K562 (cell line): ENCODE results near the gene GAB2. TPM values are rescaled to one million over a fixed set of nuclear protein-coding genes. Genes with fewer than 3 reads are reported as not detected.

Experiments used
- ADNP ChIP-seq: fragments of 200-800 bp; sonication (Bioruptor generic); IDR thresholded peaks from 2 replicates; pipeline ENCODE4 v1.6.1; 2016; ENCODE audit warnings: missing genetic modification characterization, missing compliant biosample characterization
- JUNB ChIP-seq: fragments of 450-650 bp; formaldehyde crosslinking; conservative IDR thresholded peaks from 2 replicates; pipeline ENCODE4 v1.4.0; 2020; ENCODE audit warnings: mild to moderate bottlenecking
- POLR2A ChIP-seq: fragments of 450-650 bp; conservative IDR thresholded peaks from 2 replicates; pipeline ENCODE4 v1.6.1; 2016
- RREB1 ChIP-seq: fragments of 250-450 bp; sonication (Bioruptor Pico); IDR thresholded peaks from 2 replicates; pipeline ENCODE4 v1.4.0; 2020
- TCFL5 ChIP-seq: fragments of 250-450 bp; sonication (Bioruptor Pico); conservative IDR thresholded peaks from 2 replicates; pipeline ENCODE4 v1.6.1; 2021; ENCODE audit warnings: mild to moderate bottlenecking, moderate library complexity, matching md5 sums
- U2AF2 ChIP-seq: fragments of 200-400 bp; formaldehyde crosslinking; optimal IDR thresholded peaks from 2 replicates; pipeline ENCODE3; 2017; ENCODE audit warnings: low read depth, mild to moderate bottlenecking, low read length
- ZMIZ1 ChIP-seq, 2 experiments: fragments of 150-350 bp in 1 of 2; IDR thresholded peaks; 2 replicates each; pipeline ENCODE4 v1.6.1; 2012 to 2016; ENCODE audit warnings: low read depth in 2 of 2, low read length in 2 of 2, mild to moderate bottlenecking in 1 of 2, moderate library complexity in 1 of 2
- ZNF140 ChIP-seq: fragments of 250-450 bp; sonication (Bioruptor Pico); IDR thresholded peaks from 2 replicates; pipeline ENCODE4 v1.8.0; 2021; ENCODE audit warnings: moderate library complexity, mild to moderate bottlenecking, inconsistent platforms
- ZNF561 ChIP-seq: fragments of 450-650 bp; formaldehyde crosslinking; conservative IDR thresholded peaks from 2 replicates; pipeline ENCODE4 v1.4.0; 2020; ENCODE audit warnings: mild to moderate bottlenecking, moderate library complexity
- ZNF655 ChIP-seq: fragments of 250-450 bp; sonication (Bioruptor Pico); IDR thresholded peaks from 2 replicates; pipeline ENCODE4 v1.5.0; 2021
- polyA plus RNA-seq, 8 experiments: library from polyadenylated mRNA; depleted of rRNA in 4 of 8; stranded (reverse) in 5 of 8; unstranded in 3 of 8; fragments of >200 nt; fragmentation: Nextera tagmentation in 2 of 8; fragmentation: Illumina TruSeq in 1 of 8; extraction: Ambion mirVana in 2 of 8; extraction: Trizol in 1 of 8; gene quantifications; 2 replicates each; pipeline versions ENCODE4 v1.2.1 to v1.2.3, GENCODE V29; 2011 to 2014; ENCODE audit warnings: inconsistent platforms in 1 of 8, missing spikeins in 1 of 8
- total RNA-seq, 7 experiments: library from RNA; depleted of rRNA in 6 of 7; stranded (reverse); fragments of >200 nt in 6 of 7; fragmentation: Illumina TruSeq in 2 of 7; extraction: Trizol in 2 of 7; gene quantifications; 2 replicates each; pipeline versions ENCODE4 v1.2.1 to v1.2.3, GENCODE V29; 2011 to 2021; ENCODE audit warnings: low replicate concordance in 1 of 7
- TF ChIP-seq, protein P1 (sequence below): fragments of 200-800 bp; sonication (Bioruptor generic); IDR thresholded peaks from 2 replicates; pipeline ENCODE4 v1.6.1; 2017; ENCODE audit warnings: missing genetic modification characterization, missing compliant biosample characterization
- TF ChIP-seq, protein P2 (sequence below): fragments of 450-650 bp; formaldehyde crosslinking; IDR thresholded peaks from 2 replicates; pipeline ENCODE4 v1.4.0; 2020; ENCODE audit warnings: mild to moderate bottlenecking, moderate library complexity

GAB2 gene
- total and polyA plus RNA-seq, 9 of the 15 experiments (the other 6 are each of a cell fraction or from before 2014, with no cell fraction given), result 2.3 to 35.2 (median 16.1) TPM

DNA sequence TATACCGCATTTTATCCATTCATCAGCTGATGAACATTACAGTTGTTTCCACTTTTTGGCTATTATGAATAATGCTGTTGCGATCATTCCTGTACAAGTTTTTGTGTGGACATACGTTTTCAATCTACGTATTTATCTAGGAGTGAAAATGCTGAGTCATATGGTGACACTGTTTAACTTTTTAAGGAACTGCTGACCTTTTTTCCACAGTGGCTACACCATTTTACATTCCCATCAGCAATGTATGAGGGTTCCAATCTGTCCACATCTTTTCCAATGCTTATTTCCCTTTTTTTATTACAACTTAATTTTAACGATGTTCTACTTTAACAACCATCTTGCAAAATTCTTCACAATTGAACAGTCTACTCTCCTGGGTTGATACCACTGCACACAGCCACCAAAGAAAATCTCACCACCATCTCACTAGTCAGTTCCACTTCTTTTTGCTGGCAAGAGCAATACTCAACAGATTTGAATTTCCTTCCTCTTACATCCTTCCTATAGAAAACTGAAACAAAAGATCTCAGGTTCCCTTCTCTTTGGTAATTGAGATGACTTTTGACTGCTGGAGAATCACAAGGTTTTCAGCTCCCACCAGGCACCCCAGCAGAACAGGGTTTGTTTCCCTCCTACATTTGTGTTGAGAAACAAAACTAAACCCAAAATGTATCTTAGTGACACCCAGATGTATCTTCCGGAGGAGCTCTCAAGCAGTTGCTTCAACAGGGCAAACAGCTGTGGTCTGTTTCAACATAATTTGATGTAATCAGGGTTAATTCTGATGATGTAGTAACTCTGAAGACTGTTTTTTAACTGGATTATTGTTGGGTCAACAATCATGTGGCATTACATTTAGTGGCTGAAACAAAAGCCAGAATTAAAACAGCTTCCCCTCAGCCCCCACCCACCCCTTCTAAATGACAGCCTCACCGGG, 7.0 kb upstream of the GAB2 start (continued):
- TF ChIP-seq, protein P1, sequence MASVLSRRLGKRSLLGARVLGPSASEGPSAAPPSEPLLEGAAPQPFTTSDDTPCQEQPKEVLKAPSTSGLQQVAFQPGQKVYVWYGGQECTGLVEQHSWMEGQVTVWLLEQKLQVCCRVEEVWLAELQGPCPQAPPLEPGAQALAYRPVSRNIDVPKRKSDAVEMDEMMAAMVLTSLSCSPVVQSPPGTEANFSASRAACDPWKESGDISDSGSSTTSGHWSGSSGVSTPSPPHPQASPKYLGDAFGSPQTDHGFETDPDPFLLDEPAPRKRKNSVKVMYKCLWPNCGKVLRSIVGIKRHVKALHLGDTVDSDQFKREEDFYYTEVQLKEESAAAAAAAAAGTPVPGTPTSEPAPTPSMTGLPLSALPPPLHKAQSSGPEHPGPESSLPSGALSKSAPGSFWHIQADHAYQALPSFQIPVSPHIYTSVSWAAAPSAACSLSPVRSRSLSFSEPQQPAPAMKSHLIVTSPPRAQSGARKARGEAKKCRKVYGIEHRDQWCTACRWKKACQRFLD (CRISPR knock-in tag), result no peak
- TF ChIP-seq ZMIZ1 (IDR thresholded peaks at IDR 0.05; ENCODE audit: low read depth in 2 of 2, low read length in 2 of 2) (no peak), ADNP (no peak), TCFL5 (CRISPR knock-in tag) (no peak), ZNF655 (CRISPR knock-in tag) (no peak), POLR2A (no peak), ZNF561 (no peak), RREB1 (CRISPR knock-in tag) (no peak), JUNB (CRISPR knock-in tag) (no peak), U2AF2 (no peak), ZNF140 (CRISPR knock-in tag) (no peak)
- TF ChIP-seq, protein P2, sequence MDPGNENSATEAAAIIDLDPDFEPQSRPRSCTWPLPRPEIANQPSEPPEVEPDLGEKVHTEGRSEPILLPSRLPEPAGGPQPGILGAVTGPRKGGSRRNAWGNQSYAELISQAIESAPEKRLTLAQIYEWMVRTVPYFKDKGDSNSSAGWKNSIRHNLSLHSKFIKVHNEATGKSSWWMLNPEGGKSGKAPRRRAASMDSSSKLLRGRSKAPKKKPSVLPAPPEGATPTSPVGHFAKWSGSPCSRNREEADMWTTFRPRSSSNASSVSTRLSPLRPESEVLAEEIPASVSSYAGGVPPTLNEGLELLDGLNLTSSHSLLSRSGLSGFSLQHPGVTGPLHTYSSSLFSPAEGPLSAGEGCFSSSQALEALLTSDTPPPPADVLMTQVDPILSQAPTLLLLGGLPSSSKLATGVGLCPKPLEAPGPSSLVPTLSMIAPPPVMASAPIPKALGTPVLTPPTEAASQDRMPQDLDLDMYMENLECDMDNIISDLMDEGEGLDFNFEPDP, result no peak
